WTC11 (cell line): ENCODE results near the gene TSEN54.

Experiments
- CTCF ChIP-seq: fragments of 200-600 bp; IDR thresholded peaks from 2 replicates; pipeline ENCODE4 v1.8.0; 2022; ENCODE audit warnings: antibody characterized with exemption
- GABPB1 ChIP-seq: sonication (generic); formaldehyde crosslinking; IDR thresholded peaks from 2 replicates; pipeline ENCODE4 v1.8.1; 2023; ENCODE audit warnings: mild to moderate bottlenecking, missing genetic modification reagents
- IRF1 ChIP-seq: sonication (generic); formaldehyde crosslinking; IDR thresholded peaks from 2 replicates; pipeline ENCODE4 v1.8.0; 2023; ENCODE audit warnings: missing genetic modification reagents
- MAX ChIP-seq: sonication (generic); formaldehyde crosslinking; IDR thresholded peaks from 2 replicates; pipeline ENCODE4 v1.8.0; 2022; ENCODE audit warnings: mild to moderate bottlenecking, missing genetic modification reagents
- NFATC4 ChIP-seq: fragments of 250-450 bp; sonication (Bioruptor Pico); IDR thresholded peaks from 2 replicates; pipeline ENCODE4 v1.9.0; 2021; ENCODE audit warnings: mild to moderate bottlenecking
- ZMAT4 ChIP-seq: fragments of 250-450 bp; sonication (Bioruptor Pico); IDR thresholded peaks from 2 replicates; pipeline ENCODE4 v1.9.0; 2021; ENCODE audit warnings: mild to moderate bottlenecking
- ZNF219 ChIP-seq: sonication (generic); formaldehyde crosslinking; IDR thresholded peaks from 2 replicates; pipeline ENCODE4 v1.8.0; 2023; ENCODE audit warnings: missing genetic modification reagents, mild to moderate bottlenecking, borderline replicate concordance

GRCh38 chr17:75568412-75569255, 52.3 kb downstream of the TSEN54 start:
- TF ChIP-seq ZNF219 (CRISPR knock-in tag) = no peak
- no peak for TF ChIP-seq CTCF
- no peak for TF ChIP-seq GABPB1 (CRISPR knock-in tag)
- TF ChIP-seq NFATC4 = no peak
- TF ChIP-seq MAX (CRISPR knock-in tag) = no peak
- TF ChIP-seq ZMAT4 (CRISPR knock-in tag) = no peak
- TF ChIP-seq IRF1 (CRISPR knock-in tag) = no peak
